Mucosa of rectum (tissue), 2 donors: ENCODE results near the gene NFIA.
A peak's percentile ranks its signal among the peaks of the same experiment; 100 is the strongest.

Experiments used
- H3K27ac ChIP-seq, 2 donors: one replicate each; pipeline ENCODE4 v1.7.0; 2013; ENCODE audit warnings: inconsistent platforms in 2 of 2, low read depth in 2 of 2, low read length in 2 of 2
- H3K27me3 ChIP-seq, 2 donors: one replicate each; pipeline ENCODE4 v1.7.0; 2013; ENCODE audit warnings: low read length in 2 of 2; ENCODE audit not compliant: control insufficient read depth in 2 of 2, insufficient read depth in 2 of 2
- H3K36me3 ChIP-seq, 2 donors: one replicate each; pipeline ENCODE4 v1.7.0; 2013; ENCODE audit warnings: low read length in 2 of 2; ENCODE audit not compliant: control insufficient read depth in 2 of 2, insufficient read depth in 2 of 2
- H3K4me1 ChIP-seq, 2 donors: one replicate each; pipeline ENCODE4 v1.7.0; 2013; ENCODE audit warnings: low read length in 2 of 2, mild to moderate bottlenecking in 1 of 2; ENCODE audit not compliant: control insufficient read depth in 2 of 2, insufficient read depth in 2 of 2
- H3K4me3 ChIP-seq, 2 donors: one replicate each; pipeline ENCODE4 v1.7.0; 2013; ENCODE audit warnings: low read length in 2 of 2
- H3K9ac ChIP-seq, 2 donors: one replicate each; pipeline ENCODE4 v1.7.0; 2013; ENCODE audit warnings: low read length in 2 of 2, low read depth in 1 of 2, mild to moderate bottlenecking in 1 of 2
- H3K9me3 ChIP-seq, 2 donors: one replicate each; pipeline ENCODE4 v1.7.0; 2013; ENCODE audit warnings: low read length in 2 of 2; ENCODE audit not compliant: control insufficient read depth in 2 of 2
- donor health status: healthy.
- donor health status: Normal muscosa, but diverticular disease.

The NFIA gene

GRCh38 chr1:61332796-61333195, 250.4 kb downstream of the NFIA start:
- Histone ChIP-seq H3K36me3 (peaks cover 0 to 2% of the 10 kb centered on the region in 2 donors), H3K4me1 (peaks cover 0 to 6% of the 10 kb centered on the region in 2 donors), H3K9me3 (no peaks in the 10 kb centered on the region), H3K27me3 (no peaks in the 10 kb centered on the region), H3K27ac (no peak overlapping the region), H3K4me3 (no peak overlapping the region), H3K9ac (no peak overlapping the region)

DNA sequence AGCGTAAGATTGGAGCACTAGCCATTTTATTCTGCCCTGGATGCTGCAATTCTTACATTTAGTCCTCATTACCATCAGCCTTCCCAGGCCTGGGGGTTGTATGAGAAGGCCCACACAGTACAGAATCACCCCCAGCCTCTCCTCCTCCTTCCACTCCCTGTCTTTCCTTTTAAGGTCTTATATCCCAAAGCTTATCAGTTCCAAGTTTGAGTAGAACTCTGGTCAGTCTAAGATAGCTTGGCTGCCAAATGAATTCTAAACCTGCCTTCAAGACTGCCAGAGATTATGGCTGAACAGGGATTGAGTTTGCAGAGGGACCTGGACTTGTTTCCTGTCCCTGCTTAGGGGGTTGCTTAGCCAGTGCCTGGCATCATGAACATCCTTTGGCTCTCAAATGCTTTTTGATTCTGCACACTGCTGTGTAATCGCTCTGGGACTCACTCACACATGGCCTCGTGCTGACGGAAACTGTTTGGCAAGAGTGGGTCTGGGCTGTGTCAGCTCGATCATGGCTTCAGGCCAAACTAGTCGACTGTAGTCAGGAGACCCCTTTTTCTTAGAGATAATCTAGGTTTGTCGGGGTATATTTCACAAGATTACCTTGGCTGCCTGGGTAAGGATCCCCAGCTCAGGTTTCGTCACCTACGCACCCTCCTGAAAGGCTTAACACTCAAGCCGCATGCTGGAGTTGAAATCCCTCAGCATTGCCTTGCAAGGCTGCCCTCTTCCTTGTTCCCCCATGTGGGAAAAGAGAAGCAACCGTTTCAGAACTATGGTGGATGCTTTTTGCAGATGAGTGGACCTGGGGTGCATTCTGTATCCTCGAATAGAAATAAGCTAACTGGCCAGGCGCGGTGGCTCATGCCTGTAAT, 252.6 kb downstream of the NFIA start:
- H3K4me1 ChIP-seq = peaks cover 0 to 8% of the 10 kb centered on the region in 2 donors
- no peak overlapping the region for H3K27ac ChIP-seq
- H3K9ac ChIP-seq = no peak overlapping the region
- peaks cover 0 to 2% of the 10 kb centered on the region in 2 donors for H3K36me3 ChIP-seq
- no peaks in the 10 kb centered on the region for H3K27me3 ChIP-seq
- no peak overlapping the region for H3K4me3 ChIP-seq
- no peaks in the 10 kb centered on the region for H3K9me3 ChIP-seq

GRCh38 chr1:61337037-61337436, 254.7 kb downstream of the NFIA start:
- Histone ChIP-seq H3K4me1 (peaks cover 0 to 8% of the 10 kb centered on the region in 2 donors), H3K27me3 (no peaks in the 10 kb centered on the region), H3K36me3 (peaks cover 0 to 2% of the 10 kb centered on the region in 2 donors), H3K9ac (no peak overlapping the region), H3K9me3 (no peaks in the 10 kb centered on the region), H3K4me3 (no peak overlapping the region), H3K27ac (peak overlapping the region; percentile 3 to 72)

- Histone ChIP-seq H3K4me3 (no peak overlapping the region), H3K9me3 (no peaks in the 10 kb centered on the region), H3K27me3 (no peaks in the 10 kb centered on the region), H3K27ac (peak overlapping the region; percentile 3 to 72), H3K36me3 (peaks cover 0 to 2% of the 10 kb centered on the region in 2 donors), H3K9ac (peak overlapping the region in 1 of 2 donors; percentile 14), H3K4me1 (peaks cover 0 to 8% of the 10 kb centered on the region in 2 donors)
These were observed 255.1 kb downstream of the NFIA start for GRCh38 chr1:61337441-61337951.

DNA sequence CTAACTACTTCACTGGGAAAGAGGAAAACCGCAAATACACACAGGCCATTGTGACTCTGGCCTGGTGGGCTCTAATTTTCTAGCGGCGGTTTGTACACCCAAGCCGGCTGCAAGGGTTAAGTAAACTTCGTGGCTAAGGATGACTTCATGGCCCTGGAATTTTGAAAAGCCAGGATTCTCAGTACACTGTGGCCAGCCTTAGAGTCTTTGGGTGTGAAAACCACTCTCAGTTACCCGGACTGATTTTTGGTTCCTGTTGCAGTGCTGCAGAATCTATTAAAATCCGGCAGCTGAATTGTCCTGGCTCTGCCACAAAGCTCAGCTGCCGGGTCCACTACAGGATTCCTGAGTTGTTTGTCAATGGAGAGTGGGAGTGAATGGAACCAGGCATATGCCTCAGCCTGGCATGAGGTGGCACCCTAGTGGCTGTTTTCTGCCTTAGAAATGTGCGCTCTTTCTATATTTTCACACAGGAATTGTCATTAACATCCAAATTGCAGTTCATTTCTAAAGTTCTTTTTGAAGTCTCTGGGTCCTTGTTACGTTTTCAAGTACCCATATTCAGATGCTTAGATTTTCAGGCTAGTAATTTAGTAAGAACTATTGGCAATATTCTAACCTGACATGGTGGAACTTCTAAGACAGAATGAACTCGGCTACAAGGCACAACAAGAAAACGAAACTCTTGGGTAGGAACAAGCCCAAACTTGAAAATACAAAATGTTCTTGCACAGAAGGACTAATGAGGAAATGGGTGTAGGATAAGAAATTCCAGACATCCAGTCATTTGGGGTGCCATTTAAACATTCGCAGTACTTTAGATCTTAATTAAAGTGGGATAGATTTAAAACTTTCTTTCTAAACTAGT, 255.9 kb downstream of the NFIA start:
- H3K9ac ChIP-seq = peak overlapping the region in 1 of 2 donors; percentile 14
- no peaks in the 10 kb centered on the region for H3K27me3 ChIP-seq
- peak overlapping the region in 1 of 2 donors; percentile 32 for H3K4me3 ChIP-seq
- H3K36me3 ChIP-seq = peaks cover 0 to 1% of the 10 kb centered on the region in 2 donors
- no peaks in the 10 kb centered on the region for H3K9me3 ChIP-seq
- H3K4me1 ChIP-seq = peaks cover 0 to 8% of the 10 kb centered on the region in 2 donors
- H3K27ac ChIP-seq = peak overlapping the region; percentile 3 to 72

DNA sequence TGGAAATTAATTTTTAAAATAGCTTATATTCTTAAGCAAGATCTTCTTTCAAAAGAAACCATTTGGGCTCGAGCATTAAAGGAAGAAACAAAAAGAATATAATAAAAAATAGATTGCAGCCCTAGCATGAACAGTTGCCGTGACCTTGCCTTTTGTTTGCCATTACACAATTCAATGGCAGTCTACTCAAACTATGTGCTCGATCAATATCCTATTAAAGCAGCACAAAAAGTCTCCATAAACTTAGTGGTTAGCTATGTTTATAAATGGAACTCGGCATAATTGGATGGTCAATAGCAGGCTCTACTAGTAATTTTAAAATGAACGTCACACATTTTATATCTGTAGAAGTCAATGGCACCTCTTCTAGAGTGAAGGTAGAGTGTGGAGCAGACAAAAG, 256.5 kb downstream of the NFIA start:
- H3K36me3 ChIP-seq = no peaks in the 10 kb centered on the region
- peaks cover 0 to 8% of the 10 kb centered on the region in 2 donors for H3K4me1 ChIP-seq
- peak overlapping the region in 1 of 2 donors; percentile 72 for H3K27ac ChIP-seq
- H3K9ac ChIP-seq = no peak overlapping the region
- no peak overlapping the region for H3K4me3 ChIP-seq
- no peaks in the 10 kb centered on the region for H3K27me3 ChIP-seq
- H3K9me3 ChIP-seq = no peaks in the 10 kb centered on the region

- H3K27ac ChIP-seq = no peak overlapping the region
- no peaks in the 10 kb centered on the region for H3K36me3 ChIP-seq
- H3K27me3 ChIP-seq = no peaks in the 10 kb centered on the region
- no peak overlapping the region for H3K9ac ChIP-seq
- H3K4me1 ChIP-seq = peaks cover 0 to 8% of the 10 kb centered on the region in 2 donors
- H3K4me3 ChIP-seq = no peak overlapping the region
- H3K9me3 ChIP-seq = no peaks in the 10 kb centered on the region
These were observed 259.1 kb downstream of the NFIA start for GRCh38 chr1:61341426-61341825.

DNA sequence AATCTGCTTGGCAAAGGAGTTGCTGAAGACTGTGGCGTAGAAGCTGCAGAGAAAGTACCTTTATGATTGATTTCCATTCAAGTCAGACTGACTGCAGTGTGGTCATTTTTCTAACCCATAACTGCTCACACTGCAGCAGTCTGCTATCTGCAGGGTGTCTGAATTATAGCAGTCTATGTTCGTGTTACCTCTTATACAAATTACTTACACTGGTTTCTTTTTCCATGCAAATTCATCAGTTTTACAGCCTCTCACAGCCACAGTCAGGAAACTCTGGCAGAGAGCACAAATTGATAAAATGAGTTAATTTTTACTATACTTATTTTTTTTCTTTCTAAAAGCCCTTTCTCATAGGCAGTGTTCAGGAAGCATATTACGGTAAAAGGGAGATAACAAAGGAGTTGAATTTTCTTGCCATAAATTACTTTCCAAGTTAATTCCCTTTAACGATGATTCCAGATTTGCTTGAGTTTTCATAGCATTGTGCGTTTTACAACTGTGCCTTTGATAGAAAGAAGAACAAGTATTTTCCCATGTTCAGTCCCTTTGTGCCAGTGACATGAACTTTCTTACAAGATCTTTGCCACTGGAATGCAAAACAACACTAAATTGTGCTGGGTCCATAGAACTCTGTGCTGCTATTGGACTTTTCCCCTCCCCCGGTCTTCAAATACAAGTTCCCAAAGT, 261.5 kb downstream of the NFIA start:
- Histone ChIP-seq H3K9me3 (no peaks in the 10 kb centered on the region), H3K4me3 (no peak overlapping the region), H3K27ac (no peak overlapping the region), H3K36me3 (peaks cover 0 to 8% of the 10 kb centered on the region in 2 donors), H3K9ac (no peak overlapping the region), H3K27me3 (no peaks in the 10 kb centered on the region), H3K4me1 (no peaks in the 10 kb centered on the region)

DNA sequence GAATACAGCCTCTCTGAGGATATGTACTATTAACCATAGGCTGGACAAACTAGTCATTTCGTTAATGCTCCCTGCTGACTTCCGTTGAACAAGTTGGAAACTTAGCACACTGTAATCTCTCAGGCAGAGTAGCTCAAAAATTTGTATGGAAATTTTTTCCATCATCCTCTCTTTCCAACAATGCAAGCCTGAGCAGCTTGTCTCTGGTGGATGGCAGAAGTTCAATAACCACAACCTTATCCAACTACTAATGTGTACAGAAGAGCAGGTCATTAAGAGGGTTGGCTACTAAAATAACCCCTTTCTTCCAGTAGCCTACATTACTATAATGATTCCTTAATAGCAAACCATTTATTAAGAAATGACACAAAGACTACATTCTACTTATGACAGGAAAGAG, 262.3 kb downstream of the NFIA start:
- H3K27ac ChIP-seq = no peak overlapping the region
- no peaks in the 10 kb centered on the region for H3K4me1 ChIP-seq
- H3K4me3 ChIP-seq = no peak overlapping the region
- no peaks in the 10 kb centered on the region for H3K9me3 ChIP-seq
- no peak overlapping the region for H3K9ac ChIP-seq
- peaks cover 0 to 8% of the 10 kb centered on the region in 2 donors for H3K36me3 ChIP-seq
- H3K27me3 ChIP-seq = no peaks in the 10 kb centered on the region
